ENCODE data around the gene ARTN. TPM values are rescaled to one million over a fixed set of nuclear protein-coding genes. Genes with fewer than 3 reads are reported as not detected.

The ARTN gene
- total RNA-seq, 3 donors from 2014 or later (not counting 1 experiment from before 2014, with no cell fraction given), result 1.4 TPM; not detected in 2

- Histone ChIP-seq H3K36me3 (ENCODE audit: control insufficient read depth, insufficient read depth, low read length) (peaks cover 18% of the 10 kb centered on the region), H3K4me1 (ENCODE audit: control insufficient read depth, insufficient read depth, low read length) (peaks cover 44% of the 10 kb centered on the region), H3K27me3 (ENCODE audit: control insufficient read depth, insufficient read depth, low read length) (no peaks in the 10 kb centered on the region), H3K4me3 (ENCODE audit: low read length) (no peak overlapping the region), H3K27ac (ENCODE audit: low read length) (no peak overlapping the region), H3K9me3 (ENCODE audit: control insufficient read depth, insufficient read depth, low read length) (no peaks in the 10 kb centered on the region)
- WGBS (ENCODE audit: insufficient coverage), result under 1% methylated on average over 45 of the region's 45 CpGs
- intact Hi-C loops (cut with micrococcal nuclease), result no loop called here
- no peak overlapping the region for H3K4me3 Mint-ChIP-seq
- no peaks in the 10 kb centered on the region for H3K9me3 Mint-ChIP-seq
- DNase-seq, result no peak
- H3K27me3 Mint-ChIP-seq (ENCODE audit: low read depth in 2 of 2), result no peaks in the 10 kb centered on the region
- H3K4me1 Mint-ChIP-seq, result peaks cover 30 to 65% of the 10 kb centered on the region in 2 donors
- ATAC-seq, result no peak
- H3K36me3 Mint-ChIP-seq, result peaks cover 9% of the 10 kb centered on the region
- TF ChIP-seq CTCF (IDR thresholded peaks at IDR 0.05), result no peak
- H3K27ac Mint-ChIP-seq, result no peak overlapping the region
Observed at GRCh38 chr1:43979261-43979527, 45.6 kb downstream of the ARTN start.

GRCh38 chr1:43979528-43980254, 46.1 kb downstream of the ARTN start:
- Histone ChIP-seq H3K27me3 (ENCODE audit: control insufficient read depth, insufficient read depth, low read length) (no peaks in the 10 kb centered on the region), H3K27ac (ENCODE audit: low read length) (no peak overlapping the region), H3K36me3 (ENCODE audit: control insufficient read depth, insufficient read depth, low read length) (peaks cover 18% of the 10 kb centered on the region), H3K9me3 (ENCODE audit: control insufficient read depth, insufficient read depth, low read length) (no peaks in the 10 kb centered on the region), H3K4me1 (ENCODE audit: control insufficient read depth, insufficient read depth, low read length) (peaks cover 40% of the 10 kb centered on the region), H3K4me3 (ENCODE audit: low read length) (peak overlapping the region; percentile 15)
- H3K36me3 Mint-ChIP-seq, result peaks cover 9% of the 10 kb centered on the region
- peak overlapping the region; percentile 90 for H3K4me3 Mint-ChIP-seq
- 6% methylated on average over 45 of the region's 45 CpGs for WGBS (ENCODE audit: insufficient coverage)
- DNase-seq, result peak in 1 of 2 donors; percentile 28
- H3K27me3 Mint-ChIP-seq (ENCODE audit: low read depth in 2 of 2), result no peaks in the 10 kb centered on the region
- peak in 1 of 3 donors; percentile 13 for ATAC-seq
- peak overlapping the region in 1 of 2 donors; percentile 60 for H3K27ac Mint-ChIP-seq
- peaks cover 26 to 60% of the 10 kb centered on the region in 2 donors for H3K4me1 Mint-ChIP-seq
- H3K9me3 Mint-ChIP-seq, result no peaks in the 10 kb centered on the region
- intact Hi-C loops (cut with micrococcal nuclease), result no loop called here
- TF ChIP-seq CTCF (IDR thresholded peaks at IDR 0.05), result no peak

- intact Hi-C loops (cut with micrococcal nuclease), result no loop called here
- Histone ChIP-seq H3K4me1 (ENCODE audit: control insufficient read depth, insufficient read depth, low read length) (peaks cover 36% of the 10 kb centered on the region), H3K27me3 (ENCODE audit: control insufficient read depth, insufficient read depth, low read length) (no peaks in the 10 kb centered on the region), H3K4me3 (ENCODE audit: low read length) (no peak overlapping the region), H3K9me3 (ENCODE audit: control insufficient read depth, insufficient read depth, low read length) (no peaks in the 10 kb centered on the region), H3K36me3 (ENCODE audit: control insufficient read depth, insufficient read depth, low read length) (peaks cover 18% of the 10 kb centered on the region), H3K27ac (ENCODE audit: low read length) (no peak overlapping the region)
- H3K4me3 Mint-ChIP-seq, result peak overlapping the region; percentile 90
- ATAC-seq (no peak), DNase-seq (no peak)
- no peaks in the 10 kb centered on the region for H3K27me3 Mint-ChIP-seq (ENCODE audit: low read depth in 2 of 2)
- no peaks in the 10 kb centered on the region for H3K9me3 Mint-ChIP-seq
- H3K36me3 Mint-ChIP-seq, result peaks cover 9% of the 10 kb centered on the region
- H3K4me1 Mint-ChIP-seq, result peaks cover 26 to 56% of the 10 kb centered on the region in 2 donors
- 89% methylated on average over 12 of the region's 13 CpGs for WGBS (ENCODE audit: insufficient coverage)
- no peak for TF ChIP-seq CTCF (IDR thresholded peaks at IDR 0.05)
- H3K27ac Mint-ChIP-seq, result peak overlapping the region in 1 of 2 donors; percentile 60
Observed at GRCh38 chr1:43980255-43981134, 46.9 kb downstream of the ARTN start.

All from natural killer cell (primary cell).